ENCODE results near the gene DNAI1. TPM values are rescaled to one million over a fixed set of nuclear protein-coding genes. Genes with fewer than 3 reads are reported as not detected.
A peak's percentile ranks its signal among the peaks of the same experiment; 100 is the strongest.

Gene DNAI1
- total and polyA plus RNA-seq, 9 donors: 0.13 to 0.29 (median 0.22) TPM; not detected in 5

DNA sequence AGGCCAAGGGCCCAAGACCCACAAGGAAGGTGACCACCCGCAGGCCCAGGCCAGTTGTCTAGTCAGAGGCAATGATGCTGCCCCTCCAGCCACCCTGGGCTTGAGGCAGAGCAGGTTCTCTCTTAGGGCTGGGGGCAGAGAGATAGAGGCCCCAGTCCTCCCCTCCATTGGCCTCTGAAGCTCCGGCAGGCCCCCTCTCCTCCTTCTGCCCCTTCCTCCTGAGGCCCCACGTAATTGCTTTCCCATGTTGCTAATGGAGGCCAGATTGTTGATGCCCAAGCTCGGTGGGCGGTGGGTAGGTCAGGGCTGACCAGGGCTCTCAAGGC lies 90.8 kb downstream of the DNAI1 start:
- no peak overlapping the region for H3K4me3 ChIP-seq (ENCODE audit: low read length)
- H3K36me3 ChIP-seq (ENCODE audit: control insufficient read depth, insufficient read depth, low read length): peaks cover 10% of the 10 kb centered on the region
- H3K9me3 ChIP-seq (replicated peaks; ENCODE audit: control insufficient read depth, low read depth, low read length): no peaks in the 10 kb centered on the region
- 100% methylated on average over 1 of the region's 5 CpGs for WGBS (ENCODE audit: insufficient coverage)
- no peak for DNase-seq
- peaks cover 20% of the 10 kb centered on the region for H3K4me1 ChIP-seq (ENCODE audit: control insufficient read depth, insufficient read depth, low read length)
- H3K27me3 ChIP-seq (ENCODE audit: control insufficient read depth, insufficient read depth, low read length): peaks cover 34% of the 10 kb centered on the region
- no peak overlapping the region for H3K27ac ChIP-seq (ENCODE audit: low read length)

- 75% methylated on average over 9 of the region's 12 CpGs for WGBS (ENCODE audit: insufficient coverage)
- Histone ChIP-seq H3K36me3 (ENCODE audit: control insufficient read depth, insufficient read depth, low read length) (peaks cover 10% of the 10 kb centered on the region), H3K4me1 (ENCODE audit: control insufficient read depth, insufficient read depth, low read length) (peaks cover 28% of the 10 kb centered on the region), H3K27ac (ENCODE audit: low read length) (no peak overlapping the region), H3K4me3 (ENCODE audit: low read length) (no peak overlapping the region), H3K9me3 (replicated peaks; ENCODE audit: control insufficient read depth, low read depth, low read length) (no peaks in the 10 kb centered on the region), H3K27me3 (ENCODE audit: control insufficient read depth, insufficient read depth, low read length) (peaks cover 36% of the 10 kb centered on the region)
- DNase-seq: no peak
Measured at GRCh38 chr9:34550016-34550680, 91.5 kb downstream of the DNAI1 start.

- Histone ChIP-seq H3K27me3 (ENCODE audit: control insufficient read depth, insufficient read depth, low read length) (peaks cover 35% of the 10 kb centered on the region), H3K9me3 (replicated peaks; ENCODE audit: control insufficient read depth, low read depth, low read length) (no peaks in the 10 kb centered on the region), H3K4me1 (ENCODE audit: control insufficient read depth, insufficient read depth, low read length) (peaks cover 33% of the 10 kb centered on the region), H3K36me3 (ENCODE audit: control insufficient read depth, insufficient read depth, low read length) (peaks cover 10% of the 10 kb centered on the region), H3K4me3 (ENCODE audit: low read length) (no peak overlapping the region), H3K27ac (ENCODE audit: low read length) (no peak overlapping the region)
- DNase-seq: no peak
- 33% methylated on average over 4 of the region's 5 CpGs for WGBS (ENCODE audit: insufficient coverage)
Measured at GRCh38 chr9:34550681-34551270, 92.2 kb downstream of the DNAI1 start.

- H3K36me3 ChIP-seq (ENCODE audit: control insufficient read depth, insufficient read depth, low read length): peaks cover 14% of the 10 kb centered on the region
- peaks cover 37% of the 10 kb centered on the region for H3K4me1 ChIP-seq (ENCODE audit: control insufficient read depth, insufficient read depth, low read length)
- H3K27ac ChIP-seq (ENCODE audit: low read length): no peak overlapping the region
- no peak for DNase-seq
- H3K9me3 ChIP-seq (replicated peaks; ENCODE audit: control insufficient read depth, low read depth, low read length): no peaks in the 10 kb centered on the region
- no peak overlapping the region for H3K4me3 ChIP-seq (ENCODE audit: low read length)
- peaks cover 37% of the 10 kb centered on the region for H3K27me3 ChIP-seq (ENCODE audit: control insufficient read depth, insufficient read depth, low read length)
- WGBS (ENCODE audit: insufficient coverage): 76% methylated on average over 11 of the region's 20 CpGs
Measured at GRCh38 chr9:34551751-34552605, 93.4 kb downstream of the DNAI1 start.

DNA sequence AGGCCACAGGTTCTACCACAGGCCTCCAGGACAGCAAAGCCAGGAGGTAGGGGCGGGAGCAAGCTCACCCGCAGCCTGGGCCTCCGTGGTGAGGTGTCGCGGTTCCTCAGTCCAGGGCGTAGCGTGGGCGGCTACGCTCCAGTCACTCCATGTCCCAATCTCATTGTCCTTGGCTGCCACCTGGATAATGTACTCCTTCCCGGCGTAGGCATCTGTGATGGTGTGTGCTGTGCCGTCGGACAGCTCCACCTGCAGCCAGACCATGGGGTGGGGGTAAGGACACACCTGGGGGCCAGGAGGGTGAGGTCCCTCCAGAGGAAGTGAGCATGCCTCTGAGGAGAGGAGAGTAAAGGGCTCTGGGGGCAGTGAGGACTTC lies 94.0 kb downstream of the DNAI1 start:
- Histone ChIP-seq H3K36me3 (ENCODE audit: control insufficient read depth, insufficient read depth, low read length) (peaks cover 14% of the 10 kb centered on the region), H3K4me3 (ENCODE audit: low read length) (no peak overlapping the region), H3K27me3 (ENCODE audit: control insufficient read depth, insufficient read depth, low read length) (peaks cover 36% of the 10 kb centered on the region), H3K9me3 (replicated peaks; ENCODE audit: control insufficient read depth, low read depth, low read length) (no peaks in the 10 kb centered on the region), H3K4me1 (ENCODE audit: control insufficient read depth, insufficient read depth, low read length) (peaks cover 43% of the 10 kb centered on the region), H3K27ac (ENCODE audit: low read length) (no peak overlapping the region)
- 75% methylated on average over 9 of the region's 13 CpGs for WGBS (ENCODE audit: insufficient coverage)
- DNase-seq: no peak

DNA sequence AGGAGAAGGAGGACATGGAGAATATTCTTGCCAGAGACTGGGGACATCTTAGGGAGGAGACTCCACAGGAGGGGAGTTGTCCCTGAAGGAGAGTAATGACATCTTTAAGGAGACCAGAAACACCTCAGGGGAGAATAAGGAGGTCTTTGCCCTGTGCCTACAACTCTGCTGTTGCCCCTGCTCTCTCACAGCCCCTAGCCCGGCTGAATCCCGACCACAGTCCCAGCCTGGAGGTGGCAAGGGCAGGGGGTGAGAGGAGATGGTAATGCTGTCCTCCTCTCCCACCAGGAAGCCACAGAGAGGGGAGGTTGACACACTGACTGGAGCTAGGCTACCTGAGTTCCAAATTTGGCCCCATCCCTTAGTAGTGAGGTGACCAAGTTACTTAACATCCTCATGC lies 94.4 kb downstream of the DNAI1 start:
- no peak overlapping the region for H3K27ac ChIP-seq (ENCODE audit: low read length)
- no peak for DNase-seq
- H3K4me3 ChIP-seq (ENCODE audit: low read length): no peak overlapping the region
- peaks cover 43% of the 10 kb centered on the region for H3K4me1 ChIP-seq (ENCODE audit: control insufficient read depth, insufficient read depth, low read length)
- H3K27me3 ChIP-seq (ENCODE audit: control insufficient read depth, insufficient read depth, low read length): peaks cover 38% of the 10 kb centered on the region
- no CpG with 5 or more reads among the region's 2 CpGs for WGBS (ENCODE audit: insufficient coverage)
- H3K36me3 ChIP-seq (ENCODE audit: control insufficient read depth, insufficient read depth, low read length): peaks cover 14% of the 10 kb centered on the region
- no peaks in the 10 kb centered on the region for H3K9me3 ChIP-seq (replicated peaks; ENCODE audit: control insufficient read depth, low read depth, low read length)

- peaks cover 14% of the 10 kb centered on the region for H3K36me3 ChIP-seq (ENCODE audit: control insufficient read depth, insufficient read depth, low read length)
- H3K4me3 ChIP-seq (ENCODE audit: low read length): no peak overlapping the region
- 71% methylated on average over 16 of the region's 18 CpGs for WGBS (ENCODE audit: insufficient coverage)
- no peak overlapping the region for H3K27ac ChIP-seq (ENCODE audit: low read length)
- no peak for DNase-seq
- peaks cover 38% of the 10 kb centered on the region for H3K27me3 ChIP-seq (ENCODE audit: control insufficient read depth, insufficient read depth, low read length)
- no peaks in the 10 kb centered on the region for H3K9me3 ChIP-seq (replicated peaks; ENCODE audit: control insufficient read depth, low read depth, low read length)
- H3K4me1 ChIP-seq (ENCODE audit: control insufficient read depth, insufficient read depth, low read length): peaks cover 46% of the 10 kb centered on the region
Measured at GRCh38 chr9:34553511-34554021, 95.0 kb downstream of the DNAI1 start.

- H3K36me3 ChIP-seq (ENCODE audit: control insufficient read depth, insufficient read depth, low read length): peaks cover 14% of the 10 kb centered on the region
- 50% methylated on average over 13 of the region's 16 CpGs for WGBS (ENCODE audit: insufficient coverage)
- H3K27ac ChIP-seq (ENCODE audit: low read length): no peak overlapping the region
- H3K4me1 ChIP-seq (ENCODE audit: control insufficient read depth, insufficient read depth, low read length): peaks cover 55% of the 10 kb centered on the region
- no peak overlapping the region for H3K4me3 ChIP-seq (ENCODE audit: low read length)
- H3K9me3 ChIP-seq (replicated peaks; ENCODE audit: control insufficient read depth, low read depth, low read length): no peaks in the 10 kb centered on the region
- no peak for DNase-seq
- peaks cover 35% of the 10 kb centered on the region for H3K27me3 ChIP-seq (ENCODE audit: control insufficient read depth, insufficient read depth, low read length)
Measured at GRCh38 chr9:34554211-34555001, 95.8 kb downstream of the DNAI1 start.

DNA sequence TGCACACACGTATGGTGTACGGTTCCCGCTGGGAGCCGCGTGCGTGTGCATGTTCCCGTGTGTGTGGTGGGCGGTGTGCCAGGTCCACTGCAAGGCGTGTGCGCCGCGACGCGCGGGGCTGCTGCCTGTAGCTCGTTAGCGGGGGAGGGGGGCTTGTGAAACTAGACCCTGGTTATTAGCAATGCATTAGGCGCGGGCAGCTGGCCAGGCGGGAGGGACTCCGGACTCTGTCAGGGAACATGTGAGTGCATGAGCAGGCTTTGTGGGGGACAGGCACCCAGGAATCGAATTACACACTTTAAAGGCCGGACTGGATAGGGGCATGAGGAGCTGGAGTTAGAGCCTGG lies 96.4 kb downstream of the DNAI1 start:
- H3K9me3 ChIP-seq (replicated peaks; ENCODE audit: control insufficient read depth, low read depth, low read length): no peaks in the 10 kb centered on the region
- H3K27me3 ChIP-seq (ENCODE audit: control insufficient read depth, insufficient read depth, low read length): peaks cover 35% of the 10 kb centered on the region
- H3K36me3 ChIP-seq (ENCODE audit: control insufficient read depth, insufficient read depth, low read length): peaks cover 14% of the 10 kb centered on the region
- peaks cover 60% of the 10 kb centered on the region for H3K4me1 ChIP-seq (ENCODE audit: control insufficient read depth, insufficient read depth, low read length)
- H3K27ac ChIP-seq (ENCODE audit: low read length): peak overlapping the region; percentile 55
- WGBS (ENCODE audit: insufficient coverage): 16% methylated on average over 21 of the region's 23 CpGs
- no peak overlapping the region for H3K4me3 ChIP-seq (ENCODE audit: low read length)
- DNase-seq: peak; percentile 69

Data from muscle of leg (tissue), 11 donors.